Measurements from ENCODE around the gene EFS.

The EFS gene

GRCh38 chr14:23377573-23378563 lies 12.9 kb upstream of the EFS start:
- DNase-seq: no peak

- DNase-seq: no peak
Observed at GRCh38 chr14:23377198-23377550, 12.2 kb upstream of the EFS start.

GRCh38 chr14:23376482-23377197 lies 11.7 kb upstream of the EFS start, which contains the start of gene CMTM5:
CMTM5 (plus strand) TSS chr14:23377046; CDS start chr14:23377252, 206 bp downstream.
- DNase-seq: no peak

- DNase-seq: no peak
Observed at GRCh38 chr14:23375527-23376251, 10.7 kb upstream of the EFS start.

- no peak for DNase-seq
Observed at GRCh38 chr14:23373041-23373440, 8.1 kb upstream of the EFS start.

GRCh38 chr14:23372509-23372908 lies 7.5 kb upstream of the EFS start, which contains the start of gene IL25:
IL25 (plus strand) TSS chr14:23372809.
- DNase-seq: no peak

GRCh38 chr14:23371865-23372264 lies 6.9 kb upstream of the EFS start:
- DNase-seq: no peak

GRCh38 chr14:23370221-23370620 lies 5.2 kb upstream of the EFS start:
- no peak for DNase-seq

- no peak for DNase-seq
Observed at GRCh38 chr14:23366426-23366921, 1.5 kb upstream of the EFS start.

- DNase-seq: no peak
Observed at GRCh38 chr14:23365732-23366425, 907 bp upstream of the EFS start.

GRCh38 chr14:23364164-23365035 lies 572 bp downstream of the EFS start:
- DNase-seq: no peak

GRCh38 chr14:23362200-23362599 lies 2.8 kb downstream of the EFS start:
- DNase-seq: no peak

- no peak for DNase-seq
Observed at GRCh38 chr14:23361763-23362162, 3.2 kb downstream of the EFS start.

GRCh38 chr14:23361320-23361719 lies 3.7 kb downstream of the EFS start:
- DNase-seq: no peak

GRCh38 chr14:23360496-23360895 lies 4.5 kb downstream of the EFS start:
- no peak for DNase-seq

GRCh38 chr14:23359722-23360447 lies 5.1 kb downstream of the EFS start:
- no peak for DNase-seq

GRCh38 chr14:23359167-23359626 lies 5.8 kb downstream of the EFS start:
- DNase-seq: no peak

GRCh38 chr14:23358553-23359166 lies 6.3 kb downstream of the EFS start:
- no peak for DNase-seq

- no peak for DNase-seq
Observed at GRCh38 chr14:23358042-23358441, 6.9 kb downstream of the EFS start.

GRCh38 chr14:23357261-23357660 lies 7.7 kb downstream of the EFS start:
- DNase-seq: no peak

Data from activated gamma-delta T cell treated with Interleukin-2 at 50 U/mL for 16 hours (primary cell).